Activated B cell treated with CpG ODN at 0.5 μM for 24 hours (primary cell): ENCODE measurements around the gene INPP4A. TPM values are rescaled to one million over a fixed set of nuclear protein-coding genes. Genes with fewer than 3 reads are reported as not detected.

Experiments
- ATAC-seq: fragments of 200-7000 bp; cut with Tn5 transposase; one replicate; pipeline ENCODE4 v1.10.0; 2021; ENCODE audit warnings: low read depth, mild to moderate bottlenecking, moderate library complexity
- CTCF ChIA-PET: fragments of 350-600 bp; sonication (Branson Sonifier 250); formaldehyde crosslinking; loops from one replicate; lab custom pipeline; 2021; ENCODE audit warnings: antibody characterized with exemption; lab: Charles Lee
- POLR2A ChIA-PET: fragments of 350-600 bp; sonication (Branson Sonifier 250); formaldehyde crosslinking; loops from one replicate; lab custom pipeline; 2021; ENCODE audit warnings: antibody characterized with exemption; lab: Charles Lee
- DNase-seq: peaks from one replicate; pipeline ENCODE4 v3.0.0; 2022
- H3K27ac Mint-ChIP-seq: one replicate; pipeline ENCODE4 v1.8.0; 2020; ENCODE audit warnings: mixed read lengths
- H3K27me3 Mint-ChIP-seq: one replicate; pipeline ENCODE4 v1.8.0; 2021; ENCODE audit warnings: mixed read lengths
- H3K36me3 Mint-ChIP-seq: one replicate; pipeline ENCODE4 v1.8.0; 2021; ENCODE audit warnings: low read depth, mixed read lengths
- H3K4me1 Mint-ChIP-seq: one replicate; pipeline ENCODE4 v1.8.0; 2021; ENCODE audit warnings: mixed read lengths
- H3K4me3 Mint-ChIP-seq: one replicate; pipeline ENCODE4 v1.8.0; 2020; ENCODE audit warnings: mild to moderate bottlenecking, mixed read lengths
- H3K9me3 Mint-ChIP-seq: one replicate; pipeline ENCODE4 v1.8.0; 2020; ENCODE audit warnings: mixed read lengths
- CTCF ChIP-seq: fragments of 200-600 bp; IDR thresholded peaks from one replicate; pipeline ENCODE4 v1.8.0; 2022; ENCODE audit warnings: antibody characterized with exemption, mild to moderate bottlenecking
- intact Hi-C: fragments of 100-400 bp; cut with micrococcal nuclease; formaldehyde crosslinking; loops from one replicate; pipeline ENCODE4 v1.15.1; 2024
- total RNA-seq: library from RNA; stranded (reverse); gene quantifications from 2 replicates; pipeline ENCODE4 v1.2.3, GENCODE V29; 2022

Gene INPP4A
- total RNA-seq, 1 donor from 2014 or later = 26.6 TPM

- POLR2A ChIA-PET = no interaction called here
- Mint-ChIP-seq H3K27ac (no peak overlapping the region), H3K36me3 (peaks cover 25% of the 10 kb centered on the region)
Measured at GRCh38 chr2:98561018-98561417, 116.4 kb downstream of the INPP4A start.

GRCh38 chr2:98561902-98562695, 117.4 kb downstream of the INPP4A start:
- H3K4me1 Mint-ChIP-seq = peaks cover 11% of the 10 kb centered on the region
- DNase-seq = no peak

More at GRCh38 chr2:98561018-98561417, 116.4 kb downstream of the INPP4A start:
- no peaks in the 10 kb centered on the region for H3K9me3 Mint-ChIP-seq
- intact Hi-C loops = no loop called here
- H3K4me1 Mint-ChIP-seq = peaks cover 22% of the 10 kb centered on the region
- H3K27me3 Mint-ChIP-seq = no peaks in the 10 kb centered on the region
- DNase-seq = no peak
- CTCF ChIA-PET = interaction anchor here (2.0 kb wide), 1 partner anchor 8 kb away, joined by 6 read pairs; no protein-coding TSS in a partner anchor
- no peak for TF ChIP-seq CTCF
- H3K4me3 Mint-ChIP-seq = no peak overlapping the region
- ATAC-seq = no peak

GRCh38 chr2:98563394-98563793, 118.7 kb downstream of the INPP4A start:
- ATAC-seq (no peak), DNase-seq (no peak)
- peaks cover 10% of the 10 kb centered on the region for H3K4me1 Mint-ChIP-seq
- H3K9me3 Mint-ChIP-seq = no peaks in the 10 kb centered on the region
- H3K27me3 Mint-ChIP-seq = no peaks in the 10 kb centered on the region
- CTCF ChIA-PET = no interaction called here
- intact Hi-C loops = no loop called here
- H3K4me3 Mint-ChIP-seq = no peak overlapping the region
- POLR2A ChIA-PET = no interaction called here
- H3K27ac Mint-ChIP-seq = no peak overlapping the region
- peaks cover 44% of the 10 kb centered on the region for H3K36me3 Mint-ChIP-seq
- TF ChIP-seq CTCF = no peak

More at GRCh38 chr2:98561902-98562695, 117.4 kb downstream of the INPP4A start:
- Mint-ChIP-seq H3K36me3 (peaks cover 36% of the 10 kb centered on the region), H3K27ac (no peak overlapping the region), H3K27me3 (no peaks in the 10 kb centered on the region), H3K9me3 (no peaks in the 10 kb centered on the region), H3K4me3 (no peak overlapping the region)
- ChIA-PET POLR2A (interaction anchor here (0.6 kb wide), 1 partner anchor 620 kb away, joined by 5 read pairs; no protein-coding TSS in a partner anchor), CTCF (no interaction called here)
- no peak for ATAC-seq
- no peak for TF ChIP-seq CTCF
- intact Hi-C loops = no loop called here

- intact Hi-C loops = no loop called here
- DNase-seq (no peak), ATAC-seq (no peak)
- POLR2A ChIA-PET = interaction anchor here (0.5 kb wide), 1 partner anchor 1767 kb away, joined by 3 read pairs; no protein-coding TSS in a partner anchor
- TF ChIP-seq CTCF = no peak
- Mint-ChIP-seq H3K36me3 (peaks cover 53% of the 10 kb centered on the region), H3K27ac (no peak overlapping the region), H3K27me3 (no peaks in the 10 kb centered on the region), H3K4me3 (no peak overlapping the region), H3K9me3 (no peaks in the 10 kb centered on the region), H3K4me1 (peaks cover 5% of the 10 kb centered on the region)
- CTCF ChIA-PET = no interaction called here
Measured at GRCh38 chr2:98564541-98565132, 120.0 kb downstream of the INPP4A start.

GRCh38 chr2:98565286-98565860, 120.7 kb downstream of the INPP4A start:
- Mint-ChIP-seq H3K4me3 (no peak overlapping the region), H3K27me3 (no peaks in the 10 kb centered on the region), H3K9me3 (no peaks in the 10 kb centered on the region), H3K27ac (no peak overlapping the region), H3K36me3 (peaks cover 58% of the 10 kb centered on the region), H3K4me1 (no peaks in the 10 kb centered on the region)
- intact Hi-C loops = no loop called here
- ATAC-seq = no peak
- DNase-seq = no peak
- no peak for TF ChIP-seq CTCF
- POLR2A ChIA-PET = no interaction called here
- CTCF ChIA-PET = no interaction called here
